ENCODE results near the gene RPL5.

The RPL5 gene

GRCh38 chr1:92837062-92837461 lies 5.2 kb downstream of the RPL5 start:
- H3K4me3 ChIP-seq (ENCODE audit: low read depth, low read length) = no peak overlapping the region
- no peak for TF ChIP-seq CTCF (IDR thresholded peaks at IDR 0.05; ENCODE audit: borderline replicate concordance, insufficient read depth, low read depth, low read length)

GRCh38 chr1:92838519-92838918 lies 6.7 kb downstream of the RPL5 start:
- no peak for TF ChIP-seq CTCF (IDR thresholded peaks at IDR 0.05; ENCODE audit: borderline replicate concordance, insufficient read depth, low read depth, low read length)
- no peak overlapping the region for H3K4me3 ChIP-seq (ENCODE audit: low read depth, low read length)

- TF ChIP-seq CTCF (IDR thresholded peaks at IDR 0.05; ENCODE audit: borderline replicate concordance, insufficient read depth, low read depth, low read length) = no peak
- H3K4me3 ChIP-seq (ENCODE audit: low read depth, low read length) = no peak overlapping the region
Measured at GRCh38 chr1:92839442-92839841, 7.6 kb downstream of the RPL5 start.

GRCh38 chr1:92840600-92840999 lies 8.8 kb downstream of the RPL5 start:
- no peak for TF ChIP-seq CTCF (IDR thresholded peaks at IDR 0.05; ENCODE audit: borderline replicate concordance, insufficient read depth, low read depth, low read length)
- no peak overlapping the region for H3K4me3 ChIP-seq (ENCODE audit: low read depth, low read length)

- no peak for TF ChIP-seq CTCF (IDR thresholded peaks at IDR 0.05; ENCODE audit: borderline replicate concordance, insufficient read depth, low read depth, low read length)
Measured at GRCh38 chr1:92842082-92843045, 10.5 kb downstream of the RPL5 start.

GRCh38 chr1:92843046-92843423 lies 11.2 kb downstream of the RPL5 start:
- no peak for TF ChIP-seq CTCF (IDR thresholded peaks at IDR 0.05; ENCODE audit: borderline replicate concordance, insufficient read depth, low read depth, low read length)
- H3K4me3 ChIP-seq (ENCODE audit: low read depth, low read length) = no peak overlapping the region

More at GRCh38 chr1:92842082-92843045, 10.5 kb downstream of the RPL5 start:
- H3K4me3 ChIP-seq (ENCODE audit: low read depth, low read length) = no peak overlapping the region

Measured in GM12875 (cell line).